DND-41 (cell line): ENCODE data around the gene GTF2H4.

ENCODE experiments used
- EZH2 ChIP-seq: IDR thresholded peaks from 3 replicates; pipeline ENCODE4 v1.6.1; 2012; ENCODE audit warnings: borderline replicate concordance, low read depth, mild to moderate bottlenecking, moderate library complexity, low read length, inconsistent platforms; ENCODE audit not compliant: severe bottlenecking
- TF ChIP-seq, protein P1 (sequence below): IDR thresholded peaks from 2 replicates; pipeline ENCODE4 v1.5.1; 2012; ENCODE audit warnings: borderline replicate concordance, low read length, moderate library complexity, mild to moderate bottlenecking; ENCODE audit not compliant: poor library complexity, severe bottlenecking; ENCODE audit errors: extremely low read depth

DNA sequence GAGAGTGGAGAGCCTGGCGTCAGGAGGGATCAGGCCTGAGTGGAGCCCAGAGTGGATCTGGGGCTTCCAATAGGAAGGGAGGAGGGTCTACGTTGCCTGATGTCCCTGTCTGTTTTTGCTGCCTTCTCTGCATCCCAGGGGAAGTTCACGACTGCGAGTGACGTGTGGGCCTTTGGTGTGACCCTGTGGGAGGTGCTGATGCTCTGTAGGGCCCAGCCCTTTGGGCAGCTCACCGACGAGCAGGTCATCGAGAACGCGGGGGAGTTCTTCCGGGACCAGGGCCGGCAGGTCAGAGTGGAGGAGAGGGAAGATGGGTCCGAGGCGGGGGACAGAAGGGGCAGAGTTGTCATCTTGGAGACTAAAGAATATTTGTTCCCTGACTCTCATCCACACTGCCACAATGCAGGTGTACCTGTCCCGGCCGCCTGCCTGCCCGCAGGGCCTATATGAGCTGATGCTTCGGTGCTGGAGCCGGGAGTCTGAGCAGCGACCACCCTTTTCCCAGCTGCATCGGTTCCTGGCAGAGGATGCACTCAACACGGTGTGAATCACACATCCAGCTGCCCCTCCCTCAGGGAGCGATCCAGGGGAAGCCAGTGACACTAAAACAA lies 9.2 kb upstream of the GTF2H4 start:
- no peak for TF ChIP-seq EZH2
- TF ChIP-seq, protein P1, sequence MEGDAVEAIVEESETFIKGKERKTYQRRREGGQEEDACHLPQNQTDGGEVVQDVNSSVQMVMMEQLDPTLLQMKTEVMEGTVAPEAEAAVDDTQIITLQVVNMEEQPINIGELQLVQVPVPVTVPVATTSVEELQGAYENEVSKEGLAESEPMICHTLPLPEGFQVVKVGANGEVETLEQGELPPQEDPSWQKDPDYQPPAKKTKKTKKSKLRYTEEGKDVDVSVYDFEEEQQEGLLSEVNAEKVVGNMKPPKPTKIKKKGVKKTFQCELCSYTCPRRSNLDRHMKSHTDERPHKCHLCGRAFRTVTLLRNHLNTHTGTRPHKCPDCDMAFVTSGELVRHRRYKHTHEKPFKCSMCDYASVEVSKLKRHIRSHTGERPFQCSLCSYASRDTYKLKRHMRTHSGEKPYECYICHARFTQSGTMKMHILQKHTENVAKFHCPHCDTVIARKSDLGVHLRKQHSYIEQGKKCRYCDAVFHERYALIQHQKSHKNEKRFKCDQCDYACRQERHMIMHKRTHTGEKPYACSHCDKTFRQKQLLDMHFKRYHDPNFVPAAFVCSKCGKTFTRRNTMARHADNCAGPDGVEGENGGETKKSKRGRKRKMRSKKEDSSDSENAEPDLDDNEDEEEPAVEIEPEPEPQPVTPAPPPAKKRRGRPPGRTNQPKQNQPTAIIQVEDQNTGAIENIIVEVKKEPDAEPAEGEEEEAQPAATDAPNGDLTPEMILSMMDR = no peak
